ENCODE results near the gene ANGPTL5. TPM values are rescaled to one million over a fixed set of nuclear protein-coding genes. Genes with fewer than 3 reads are reported as not detected.

ANGPTL5 gene
- total RNA-seq, 4 donors from 2014 or later, result 0.44 to 9.6 (median 0.61) TPM

- H3K4me3 ChIP-seq, result no peak overlapping the region
- DNase-seq (ENCODE audit: low spot score in 2 of 2), result peak in 1 of 2 donors; percentile 33
- H3K27ac ChIP-seq, result no peak overlapping the region
- H3K4me1 ChIP-seq, result no peaks in the 10 kb centered on the region
- WGBS, 2 donors, result 23 to 34% methylated on average over 2 of the region's 2 CpGs
- peaks cover 0 to 5% (median 0%) of the 10 kb centered on the region in 4 donors for H3K9me3 ChIP-seq
- no peaks in the 10 kb centered on the region for H3K36me3 ChIP-seq
- no peaks in the 10 kb centered on the region for H3K27me3 ChIP-seq
- TF ChIP-seq CTCF (IDR thresholded peaks at IDR 0.05) (peak in 3 of 5 experiments; percentile 15 to 38 (median 36)), EP300 (IDR thresholded peaks at IDR 0.05) (no peak)
Observed at GRCh38 chr11:101848262-101848661, 68.1 kb downstream of the ANGPTL5 start.

- peaks cover 0 to 5% (median 0%) of the 10 kb centered on the region in 4 donors for H3K9me3 ChIP-seq
- TF ChIP-seq POLR2A (IDR thresholded peaks at IDR 0.05) (no peak), EP300 (IDR thresholded peaks at IDR 0.05) (no peak), CTCF (IDR thresholded peaks at IDR 0.05) (no peak)
- H3K27ac ChIP-seq, result no peak overlapping the region
- no peaks in the 10 kb centered on the region for H3K36me3 ChIP-seq
- H3K4me3 ChIP-seq, result no peak overlapping the region
- no peaks in the 10 kb centered on the region for H3K4me1 ChIP-seq
- no peak for DNase-seq (ENCODE audit: low spot score in 2 of 2)
- H3K27me3 ChIP-seq, result no peaks in the 10 kb centered on the region
Observed at GRCh38 chr11:101844608-101845007, 71.7 kb downstream of the ANGPTL5 start.

GRCh38 chr11:101840704-101841103, 75.6 kb downstream of the ANGPTL5 start:
- no peaks in the 10 kb centered on the region for H3K27me3 ChIP-seq
- TF ChIP-seq CTCF (IDR thresholded peaks at IDR 0.05) (no peak), EP300 (IDR thresholded peaks at IDR 0.05) (no peak), POLR2A (IDR thresholded peaks at IDR 0.05) (no peak)
- no peak overlapping the region for H3K4me3 ChIP-seq
- no peak overlapping the region for H3K27ac ChIP-seq
- no peaks in the 10 kb centered on the region for H3K4me1 ChIP-seq
- 57 to 90% methylated on average over 2 of the region's 2 CpGs for WGBS, 2 donors
- peaks cover 0 to 5% (median 0%) of the 10 kb centered on the region in 4 donors for H3K9me3 ChIP-seq
- DNase-seq (ENCODE audit: low spot score in 2 of 2), result no peak
- no peaks in the 10 kb centered on the region for H3K36me3 ChIP-seq

Other genes starting within 250 kb of the ANGPTL5 start
- 10 to 100 TPM in 1 of 4 donors, 1 to 10 TPM in 3; 6.6 to 10.7 (median 8.3) TPM for gene CEP126, start 1.5 kb downstream of the ANGPTL5 start, total RNA-seq
- gene CFAP300, start 130.9 kb upstream of the ANGPTL5 start, total RNA-seq, result 10 to 100 TPM in 2 of 4 donors, 1 to 10 TPM in 2; 2.1 to 21.8 (median 10.7) TPM
- 100 to 1,000 TPM; 130 to 203 (median 200) TPM for gene YAP1, start 193.9 kb upstream of the ANGPTL5 start, total RNA-seq

Measured in tibial nerve (tissue), 4 donors.